Neuronal stem cell (in vitro differentiated cells): ENCODE results near the gene RHD.
A peak's percentile ranks its signal among the peaks of the same experiment; 100 is the strongest.
"Not testable (repeated sequence)": the region's sequence is repeated elsewhere in the genome, so short reads cannot be mapped to it uniquely, and the experiment has no call there.

Experiments
- DNase-seq: peaks from one replicate; pipeline ENCODE4 v3.0.0-alpha.2; 2013; ENCODE audit warnings: low spot score
- H2AFZ ChIP-seq: one replicate; pipeline ENCODE4 v1.6.1; 2013; ENCODE audit warnings: mild to moderate bottlenecking, low read length, inconsistent platforms
- H2AK5ac ChIP-seq: 2 replicates; pipeline ENCODE4 v1.6.1; 2013; ENCODE audit warnings: low read depth, mild to moderate bottlenecking, inconsistent platforms, low read length, moderate library complexity, mixed read lengths
- H2BK120ac ChIP-seq: 2 replicates; pipeline ENCODE4 v1.6.1; 2013; ENCODE audit warnings: low read depth, mild to moderate bottlenecking, inconsistent platforms, low read length, moderate library complexity, mixed read lengths
- H2BK12ac ChIP-seq: one replicate; pipeline ENCODE4 v1.6.1; 2013; ENCODE audit warnings: low read length, inconsistent platforms
- H2BK15ac ChIP-seq: 2 replicates; pipeline ENCODE4 v1.6.1; 2013; ENCODE audit warnings: mild to moderate bottlenecking, low read length, inconsistent platforms, mixed read lengths
- H2BK5ac ChIP-seq: one replicate; pipeline ENCODE4 v1.6.1; 2013; ENCODE audit warnings: inconsistent platforms, mild to moderate bottlenecking, low read length, moderate library complexity
- H3K14ac ChIP-seq: one replicate; pipeline ENCODE4 v1.6.1; 2013; ENCODE audit warnings: low read length, inconsistent platforms
- H3K18ac ChIP-seq: 2 replicates; pipeline ENCODE4 v1.6.1; 2013; ENCODE audit warnings: low read length, inconsistent platforms
- H3K23ac ChIP-seq: 2 replicates; pipeline ENCODE4 v1.6.1; 2013; ENCODE audit warnings: low read depth, mild to moderate bottlenecking, mixed read lengths, low read length, inconsistent platforms; ENCODE audit not compliant: poor library complexity
- H3K27ac ChIP-seq: replicated peaks from 3 replicates; pipeline ENCODE4 v1.5.1; 2013; ENCODE audit warnings: low read length, inconsistent platforms
- H3K27me3 ChIP-seq, 3 experiments: 2 replicates each; pipeline ENCODE4 v1.6.1; 2013; ENCODE audit warnings: low read length in 3 of 3, mild to moderate bottlenecking in 2 of 3, inconsistent platforms in 1 of 3, low read depth in 1 of 3, mixed read lengths in 1 of 3, moderate library complexity in 1 of 3; ENCODE audit not compliant: control insufficient read depth in 3 of 3, insufficient read depth in 3 of 3
- H3K36me3 ChIP-seq, 2 donors: replicated peaks in 1 of 2; 2 replicates each; pipeline ENCODE4 v1.6.1; 2013; ENCODE audit warnings: low read length in 2 of 2; ENCODE audit not compliant: control insufficient read depth in 2 of 2, insufficient read depth in 2 of 2
- H3K4ac ChIP-seq: 2 replicates; pipeline ENCODE4 v1.6.1; 2013; ENCODE audit warnings: inconsistent platforms, mild to moderate bottlenecking, low read length, moderate library complexity
- H3K4me1 ChIP-seq, 2 donors: 1 replicate in 1 of 2; 2 replicates in 1 of 2; pipeline ENCODE4 v1.6.1; 2013; ENCODE audit warnings: low read length in 2 of 2, low read depth in 1 of 2; ENCODE audit not compliant: control insufficient read depth in 2 of 2, insufficient read depth in 1 of 2
- H3K4me2 ChIP-seq: one replicate; pipeline ENCODE4 v1.6.1; 2013; ENCODE audit warnings: mild to moderate bottlenecking, low read length, inconsistent platforms; ENCODE audit not compliant: insufficient read depth, poor library complexity, severe bottlenecking
- H3K4me3 ChIP-seq, 2 donors: 2 replicates each; pipeline ENCODE4 v1.5.1; 2013; ENCODE audit warnings: low read length in 2 of 2, mild to moderate bottlenecking in 2 of 2, inconsistent platforms in 1 of 2, moderate library complexity in 1 of 2
- H3K79me1 ChIP-seq: one replicate; pipeline ENCODE4 v1.6.1; 2013; ENCODE audit warnings: low read depth, mild to moderate bottlenecking, inconsistent platforms, low read length, moderate library complexity
- H3K9ac ChIP-seq: one replicate; pipeline ENCODE4 v1.6.1; 2013; ENCODE audit warnings: mild to moderate bottlenecking, low read depth, low read length, inconsistent platforms; ENCODE audit not compliant: poor library complexity
- H3K9me3 ChIP-seq, 2 donors: replicated peaks in 1 of 2; 2 replicates each; pipeline versions ENCODE3 to v1.6.1; 2013; ENCODE audit warnings: low read length in 2 of 2, mild to moderate bottlenecking in 2 of 2, inconsistent platforms in 1 of 2, low read depth in 1 of 2, mixed read lengths in 1 of 2, moderate library complexity in 1 of 2; ENCODE audit not compliant: control insufficient read depth in 2 of 2, insufficient read depth in 1 of 2
- H4K8ac ChIP-seq: one replicate; pipeline ENCODE4 v1.6.1; 2013; ENCODE audit warnings: low read depth, mild to moderate bottlenecking, inconsistent platforms, low read length, moderate library complexity
- H4K91ac ChIP-seq: one replicate; pipeline ENCODE4 v1.6.1; 2013; ENCODE audit warnings: low read length, low read depth, mild to moderate bottlenecking, inconsistent platforms; ENCODE audit not compliant: poor library complexity
- WGBS, 2 donors: extraction: QIAGEN DNeasy Blood & Tissue Kit; methylation state at CpG; one replicate each; pipeline ENCODE4 v1.1.7; 2013; ENCODE audit warnings: missing lambda C conversion rate in 2 of 2, mixed read lengths in 1 of 2; ENCODE audit not compliant: insufficient read length in 2 of 2, insufficient replicate concordance in 1 of 2; ENCODE audit errors: extremely low coverage in 2 of 2; 5-methylcytosine and 5-hydroxymethylcytosine counted together

The RHD gene

GRCh38 chr1:25259813-25260212 is 12.5 kb upstream of the RHD start:
- not testable (repeated sequence) for H3K14ac ChIP-seq, H3K4me3 ChIP-seq, H3K27me3 ChIP-seq, H3K18ac ChIP-seq, H2BK5ac ChIP-seq, H2BK12ac ChIP-seq, H3K4me2 ChIP-seq, H3K23ac ChIP-seq, H4K91ac ChIP-seq, H3K9me3 ChIP-seq, H3K79me1 ChIP-seq, H4K8ac ChIP-seq, H3K9ac ChIP-seq, H2AFZ ChIP-seq, H3K4me1 ChIP-seq, DNase-seq, H2BK120ac ChIP-seq, H3K4ac ChIP-seq, H2AK5ac ChIP-seq, H3K27ac ChIP-seq, H3K36me3 ChIP-seq, H2BK15ac ChIP-seq
- WGBS, 2 donors: no CpG with 5 or more reads among the region's 7 CpGs

GRCh38 chr1:25260336-25260735 is 12.0 kb upstream of the RHD start:
- not testable (repeated sequence) for H2BK120ac ChIP-seq, H3K36me3 ChIP-seq, H3K9me3 ChIP-seq, H4K91ac ChIP-seq, H4K8ac ChIP-seq, H2AFZ ChIP-seq, H2AK5ac ChIP-seq, H3K79me1 ChIP-seq, H3K27ac ChIP-seq, H3K4ac ChIP-seq, H2BK15ac ChIP-seq, H3K4me2 ChIP-seq, H3K14ac ChIP-seq, H3K4me3 ChIP-seq, H3K18ac ChIP-seq, DNase-seq, H3K4me1 ChIP-seq, H2BK12ac ChIP-seq, H2BK5ac ChIP-seq, H3K27me3 ChIP-seq, H3K23ac ChIP-seq, H3K9ac ChIP-seq
- WGBS, 2 donors: no CpG with 5 or more reads among the region's 3 CpGs

- Histone ChIP-seq H3K4me2 (peak overlapping the region; percentile 54), H3K9ac (peak overlapping the region; percentile 70), H3K4me3 (peak overlapping the region; percentile 46 to 83)
- not testable (repeated sequence) for H2BK12ac ChIP-seq, H2BK15ac ChIP-seq, H3K27ac ChIP-seq, H3K23ac ChIP-seq, H4K8ac ChIP-seq, H4K91ac ChIP-seq, H3K18ac ChIP-seq, H3K36me3 ChIP-seq, H3K14ac ChIP-seq, H2AFZ ChIP-seq, H3K4ac ChIP-seq, H2BK5ac ChIP-seq, H3K4me1 ChIP-seq, DNase-seq, H2AK5ac ChIP-seq, H2BK120ac ChIP-seq, H3K9me3 ChIP-seq, H3K27me3 ChIP-seq, H3K79me1 ChIP-seq
- no CpG with 5 or more reads among the region's 45 CpGs for WGBS, 2 donors
Observed at GRCh38 chr1:25266554-25267287, 5.6 kb upstream of the RHD start.

- peak; percentile 71 for DNase-seq
- Histone ChIP-seq H3K9ac (peak overlapping the region; percentile 77), H3K4me2 (peak overlapping the region; percentile 54), H3K18ac (peak overlapping the region; percentile 87), H3K27ac (peak overlapping the region; percentile 81), H2AFZ (peak overlapping the region; percentile 85), H3K4me3 (peak overlapping the region; percentile 52 to 87)
- not testable (repeated sequence) for H2BK120ac ChIP-seq, H4K8ac ChIP-seq, H3K4me1 ChIP-seq, H3K36me3 ChIP-seq, H3K9me3 ChIP-seq, H3K79me1 ChIP-seq, H4K91ac ChIP-seq, H2BK15ac ChIP-seq, H3K14ac ChIP-seq, H3K23ac ChIP-seq, H3K27me3 ChIP-seq, H2AK5ac ChIP-seq, H3K4ac ChIP-seq, H2BK5ac ChIP-seq, H2BK12ac ChIP-seq
- no CpG with 5 or more reads among the region's 56 CpGs for WGBS, 2 donors
Observed at GRCh38 chr1:25267288-25268142, 4.8 kb upstream of the RHD start.
